ENCODE results near the gene HSPA9.
A peak's percentile ranks its signal among the peaks of the same experiment; 100 is the strongest.

Gene HSPA9

DNA sequence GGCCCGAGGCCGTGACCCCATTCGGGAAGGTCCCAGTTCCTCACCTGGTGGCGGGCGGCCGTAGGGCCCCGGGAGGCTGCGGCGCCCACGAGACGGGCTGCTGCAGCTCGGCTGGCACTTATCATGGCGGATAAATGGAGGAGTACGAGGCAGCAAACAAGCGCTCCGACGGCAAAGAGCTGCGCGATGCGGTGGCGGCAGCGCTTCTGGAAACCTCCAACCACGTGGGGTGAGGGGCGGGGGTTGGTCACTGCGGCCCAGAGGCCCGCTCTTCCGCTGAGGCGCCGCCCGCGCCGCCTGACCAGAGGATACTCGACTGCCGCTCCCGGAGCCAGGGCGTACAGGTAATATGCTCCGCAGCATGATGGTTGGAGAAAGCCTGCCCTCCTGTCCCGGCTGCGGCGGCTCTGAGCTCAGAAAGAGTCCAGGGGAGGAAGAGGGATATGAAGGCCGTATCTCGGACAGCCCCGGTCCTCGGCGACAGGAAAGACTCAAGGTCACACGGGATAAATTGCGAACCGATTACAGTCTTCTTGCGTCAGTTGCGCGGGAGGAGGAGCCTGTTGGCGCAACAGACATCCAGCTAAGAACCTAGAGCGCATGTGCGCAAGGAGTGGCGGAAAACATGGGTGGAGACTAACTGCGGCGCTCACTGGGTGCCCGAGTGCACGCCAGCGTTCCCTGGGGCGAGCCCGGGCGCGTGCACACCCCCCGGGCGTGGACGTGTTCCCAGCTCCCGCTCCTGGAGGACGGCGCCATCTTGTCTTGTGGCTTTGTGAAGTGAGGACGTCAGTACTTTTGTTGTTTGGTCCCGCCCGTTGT, at the start of gene HSPA9:
Gene HSPA9 (minus strand): TSS at position 208 of the 822 bp plus-strand sequence. CDS start 83 bp downstream, at position 125.
- peak; percentile 98 to 99 for DNase-seq

GRCh38 chr5:138623053-138623452, 47.9 kb upstream of the HSPA9 start:
- no peak for DNase-seq

GRCh38 chr5:138622051-138622450, 46.9 kb upstream of the HSPA9 start:
- no peak for DNase-seq

DNA sequence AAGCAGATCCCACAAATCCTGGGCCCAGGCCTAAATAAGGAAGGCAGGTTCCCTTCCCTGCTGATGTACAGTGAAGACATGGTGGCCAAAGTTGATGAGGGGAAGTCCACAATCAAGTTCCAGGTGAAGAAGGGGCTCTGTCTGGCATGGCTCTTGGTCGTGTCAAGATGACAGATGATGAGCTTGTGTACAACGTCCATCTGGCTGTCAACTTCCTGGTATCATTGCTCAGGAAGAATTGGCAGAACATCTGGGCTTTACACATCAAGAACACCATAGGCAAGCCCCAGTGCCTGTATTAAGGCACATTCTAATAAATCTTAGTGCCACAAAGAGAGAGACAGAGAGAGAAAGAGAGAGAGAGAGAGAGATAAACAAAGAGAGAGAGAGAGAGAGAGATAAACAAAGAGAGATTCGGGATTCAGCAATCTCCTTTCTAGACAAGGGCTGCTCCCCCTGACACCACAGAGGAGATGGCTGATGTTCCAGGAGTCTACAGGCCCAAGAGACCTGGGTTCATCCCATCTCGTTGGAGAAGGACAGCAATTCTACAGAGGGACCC, 45.5 kb upstream of the HSPA9 start:
- DNase-seq = no peak

GRCh38 chr5:138616508-138616907, 41.3 kb upstream of the HSPA9 start:
- no peak for DNase-seq

- no peak for DNase-seq
Observed at GRCh38 chr5:138615461-138615860, 40.3 kb upstream of the HSPA9 start.

- no peak for DNase-seq
Observed at GRCh38 chr5:138611678-138612218, 36.5 kb upstream of the HSPA9 start.

- DNase-seq = no peak
Observed at GRCh38 chr5:138610918-138611677, 35.9 kb upstream of the HSPA9 start.

DNA sequence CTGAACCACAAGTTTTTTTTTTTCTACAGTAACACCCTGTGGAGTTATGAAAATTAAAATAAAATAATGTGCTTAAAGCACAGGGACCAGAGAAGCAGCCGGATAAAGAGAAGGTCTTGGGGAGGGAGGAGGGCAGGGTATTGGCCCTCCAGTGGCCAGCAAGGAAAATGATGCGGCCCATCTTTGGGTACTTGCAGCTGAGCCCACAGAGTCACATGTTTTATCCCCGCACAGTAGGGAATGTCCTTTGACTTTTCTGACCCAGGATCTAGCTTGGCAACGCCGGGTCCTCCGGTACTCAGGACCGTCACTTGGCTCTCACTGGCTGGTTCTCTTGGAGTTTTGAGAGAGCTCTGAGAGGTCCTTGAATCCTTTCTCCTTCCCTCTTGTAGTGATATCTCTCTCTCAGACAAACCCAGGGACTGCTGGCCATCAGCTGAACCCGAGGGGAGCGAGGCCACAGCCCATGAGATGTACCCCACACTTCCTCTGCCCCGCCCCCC, 35.3 kb upstream of the HSPA9 start:
- DNase-seq = no peak

- no peak for DNase-seq
Observed at GRCh38 chr5:138606378-138607064, 31.3 kb upstream of the HSPA9 start.

- no peak for DNase-seq
Observed at GRCh38 chr5:138605254-138605972, 30.2 kb upstream of the HSPA9 start.

- no peak for DNase-seq
Observed at GRCh38 chr5:138604176-138604785, 29.1 kb upstream of the HSPA9 start.

- no peak for DNase-seq
Observed at GRCh38 chr5:138603249-138603920, 28.2 kb upstream of the HSPA9 start.

DNA sequence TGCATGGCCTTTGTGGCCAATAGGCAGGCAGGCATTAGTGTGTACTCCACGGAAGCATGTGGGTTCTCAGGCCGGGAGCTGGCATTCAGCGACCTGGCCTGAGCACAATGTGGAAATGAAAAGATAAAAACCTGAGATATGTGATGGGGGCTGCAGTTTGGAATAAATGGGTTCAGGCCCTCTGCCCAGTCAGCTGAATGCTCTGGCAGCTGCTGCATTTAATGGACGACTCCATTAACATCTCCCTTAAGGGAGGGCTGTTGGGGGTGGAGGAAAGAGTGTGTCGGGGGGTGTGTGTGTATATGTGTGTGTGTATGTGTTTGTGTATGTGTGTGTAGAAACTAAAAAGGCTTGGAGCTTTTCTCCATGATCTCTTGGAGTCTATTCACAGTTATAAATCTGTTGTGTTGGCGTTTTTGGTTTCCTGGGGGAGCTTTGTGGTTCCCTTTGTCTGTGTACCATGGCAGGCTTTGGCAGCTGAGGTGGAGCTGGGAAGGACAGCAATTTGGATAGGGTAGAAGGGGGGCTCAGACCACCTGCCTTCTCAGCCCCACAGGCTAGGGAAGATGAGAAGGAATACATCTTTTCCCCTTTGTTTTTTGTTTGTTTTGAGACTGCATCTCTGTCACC, 27.3 kb upstream of the HSPA9 start:
- DNase-seq = no peak

GRCh38 chr5:138601444-138601843, 26.2 kb upstream of the HSPA9 start:
- DNase-seq = no peak

- no peak for DNase-seq
Observed at GRCh38 chr5:138600446-138600845, 25.2 kb upstream of the HSPA9 start.

DNA sequence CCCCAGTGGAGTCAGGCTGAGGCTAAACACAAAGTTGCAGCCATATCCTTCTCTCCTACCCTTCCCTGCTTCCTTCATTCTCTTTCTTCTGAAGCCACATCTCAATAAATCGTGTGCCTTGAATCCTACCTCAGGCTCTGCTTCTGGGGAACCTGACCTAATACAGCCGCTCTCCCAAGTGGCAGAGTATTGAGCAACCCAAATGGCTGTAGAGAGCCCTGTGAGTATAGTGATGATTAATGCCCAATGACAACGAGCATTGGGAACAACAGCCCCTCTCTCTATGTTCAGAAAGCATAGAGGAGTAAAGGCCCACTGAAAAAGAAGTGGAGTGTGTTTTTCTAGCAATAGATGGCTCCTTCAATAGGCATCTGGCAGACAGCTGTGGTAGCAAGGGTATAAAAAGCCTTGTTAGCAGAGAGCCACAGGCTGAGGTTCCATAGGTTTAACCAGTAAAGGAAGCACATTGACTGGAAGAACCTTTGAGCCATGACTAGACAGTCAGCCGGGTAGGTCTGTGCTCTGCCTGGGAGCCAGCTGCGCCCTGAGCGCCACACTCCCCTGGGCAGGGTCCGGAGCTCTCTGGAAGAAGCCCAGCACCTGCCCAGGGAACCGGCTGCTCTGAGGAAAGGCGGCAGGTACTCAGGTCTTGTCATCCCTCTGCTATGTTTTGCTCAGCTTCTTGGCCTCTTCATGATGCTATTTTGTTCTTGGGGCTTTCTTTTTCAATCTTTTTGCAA, 22.6 kb upstream of the HSPA9 start:
- DNase-seq = no peak

DNA sequence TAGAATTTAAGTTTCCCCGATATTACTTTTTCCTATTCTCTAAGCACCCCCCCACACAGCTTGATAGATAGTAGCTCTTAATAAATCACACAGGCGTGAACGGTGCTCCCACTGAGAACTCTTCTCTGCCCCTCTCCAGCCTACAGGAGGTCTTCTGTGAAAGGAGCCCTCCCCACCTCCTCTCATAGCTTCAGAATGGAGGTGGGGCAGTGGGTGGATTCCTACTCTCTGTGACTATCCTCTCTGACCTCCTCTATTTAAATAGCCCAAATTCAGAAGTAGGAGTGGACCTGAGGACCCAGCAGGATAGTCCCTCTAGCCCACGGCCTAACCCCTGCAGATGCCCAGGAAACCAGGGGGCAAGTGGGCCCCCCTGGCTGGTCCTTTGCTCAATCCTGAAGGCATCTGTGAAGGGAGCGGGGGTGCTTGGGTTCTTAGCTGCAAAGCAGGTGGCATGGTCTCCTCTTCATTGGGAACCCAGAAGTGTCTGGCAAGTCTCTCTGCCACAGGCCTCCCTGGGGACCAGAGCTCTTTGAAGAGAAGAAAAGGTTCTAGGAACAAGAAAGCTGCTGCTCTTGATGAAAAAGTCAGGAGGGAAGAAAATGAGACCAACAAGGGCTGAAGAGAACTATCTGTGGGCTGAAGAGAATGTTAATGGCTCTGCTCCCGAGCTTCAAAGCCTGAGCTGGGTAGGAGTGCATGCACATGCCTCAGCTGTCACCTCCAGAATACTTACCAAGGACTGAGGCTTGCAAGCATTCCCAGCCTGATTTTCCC, 21.1 kb upstream of the HSPA9 start:
- DNase-seq = no peak
